HG02970 (cell line): ENCODE data around the gene FOXD4L4.
"Not testable (repeated sequence)": the region's sequence is repeated elsewhere in the genome, so short reads cannot be mapped to it uniquely, and the experiment has no call there.

Experiments used
- ATAC-seq: cut with Tn5 transposase; IDR thresholded peaks from one replicate; pipeline ENCODE4 v1.9.1; 2021; ENCODE audit warnings: mild to moderate bottlenecking, moderate library complexity, moderate number of reproducible peaks; ENCODE audit not compliant: unreplicated experiment, low FRiP score

FOXD4L4 gene

GRCh38 chr9:65737096-65737564 lies at the start of gene FOXD4L4:
FOXD4L4 (plus strand) TSS chr9:65737146; CDS start chr9:65737146, 0 bp downstream.
- not testable (repeated sequence) for ATAC-seq

GRCh38 chr9:65703550-65703949 lies 33.4 kb upstream of the FOXD4L4 start:
- ATAC-seq: not testable (repeated sequence)

GRCh38 chr9:65714445-65714844 lies 22.5 kb upstream of the FOXD4L4 start:
- not testable (repeated sequence) for ATAC-seq

GRCh38 chr9:65738133-65738532 lies 1.2 kb downstream of the FOXD4L4 start:
- ATAC-seq: not testable (repeated sequence)
